Measurements from ENCODE around the gene SURF2.
"Not testable (repeated sequence)": the region's sequence is repeated elsewhere in the genome, so short reads cannot be mapped to it uniquely, and the experiment has no call there.

The SURF2 gene

GRCh38 chr9:133356391-133357091 is at the start of gene SURF2, which contains the start of gene SURF1:
Gene SURF2 (plus strand): TSS chr9:133356550. CDS start chr9:133356593, 43 bp downstream.
Gene SURF1 (minus strand): TSS chr9:133356487. CDS start chr9:133356453, 34 bp downstream.
- peak; percentile 91 for DNase-seq

GRCh38 chr9:133307301-133307700 is 49.0 kb upstream of the SURF2 start:
- no peak for DNase-seq

- no peak for DNase-seq
These were observed 46.7 kb upstream of the SURF2 start for GRCh38 chr9:133309608-133310007.

GRCh38 chr9:133315997-133316396 is 40.4 kb upstream of the SURF2 start:
- no peak for DNase-seq

GRCh38 chr9:133317551-133317950 is 38.8 kb upstream of the SURF2 start:
- DNase-seq = not testable (repeated sequence)

GRCh38 chr9:133320421-133320881 is 35.9 kb upstream of the SURF2 start:
- no peak for DNase-seq

- DNase-seq = no peak
These were observed 34.9 kb upstream of the SURF2 start for GRCh38 chr9:133321411-133321935.

GRCh38 chr9:133322701-133323100 is 33.6 kb upstream of the SURF2 start:
- DNase-seq = no peak

GRCh38 chr9:133323211-133323610 is 33.1 kb upstream of the SURF2 start:
- no peak for DNase-seq

DNA sequence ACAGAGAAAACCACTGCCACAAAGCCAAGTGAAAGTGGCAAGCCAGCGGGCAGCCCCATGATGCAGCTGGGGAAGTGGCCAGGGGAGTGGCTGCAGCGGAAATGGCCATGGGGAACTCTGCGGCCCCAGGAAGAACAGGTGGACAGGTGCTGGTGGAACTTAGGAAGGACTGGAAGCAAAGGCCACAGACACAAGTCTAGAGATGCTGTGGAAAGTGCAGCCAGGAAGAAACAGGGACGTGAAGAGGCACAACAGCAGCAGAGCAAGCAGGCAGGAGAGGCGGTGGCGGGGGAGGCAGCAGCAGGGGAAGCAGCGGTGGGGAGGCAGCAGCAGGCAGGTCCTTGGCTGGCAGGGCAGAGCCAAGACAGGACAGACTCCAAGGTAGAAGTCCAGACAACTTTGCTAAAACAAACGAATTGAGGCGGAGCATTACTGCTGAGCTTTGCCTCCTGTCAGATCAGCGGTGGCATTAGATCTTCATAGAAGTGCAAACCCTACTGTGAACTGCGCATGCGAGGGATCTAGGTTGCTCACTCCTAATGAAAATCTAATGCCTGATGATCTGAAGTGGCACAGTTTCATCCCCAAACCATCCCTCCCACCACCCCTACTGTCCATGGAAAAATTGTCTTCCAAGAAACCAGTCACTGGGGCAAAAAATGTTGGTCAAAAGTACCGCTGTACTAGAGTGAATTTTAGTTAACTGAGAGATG is 32.2 kb upstream of the SURF2 start:
- no peak for DNase-seq

GRCh38 chr9:133327021-133327420 is 29.3 kb upstream of the SURF2 start:
- not testable (repeated sequence) for DNase-seq

GRCh38 chr9:133327834-133328484 is 28.4 kb upstream of the SURF2 start:
- DNase-seq = no peak

DNA sequence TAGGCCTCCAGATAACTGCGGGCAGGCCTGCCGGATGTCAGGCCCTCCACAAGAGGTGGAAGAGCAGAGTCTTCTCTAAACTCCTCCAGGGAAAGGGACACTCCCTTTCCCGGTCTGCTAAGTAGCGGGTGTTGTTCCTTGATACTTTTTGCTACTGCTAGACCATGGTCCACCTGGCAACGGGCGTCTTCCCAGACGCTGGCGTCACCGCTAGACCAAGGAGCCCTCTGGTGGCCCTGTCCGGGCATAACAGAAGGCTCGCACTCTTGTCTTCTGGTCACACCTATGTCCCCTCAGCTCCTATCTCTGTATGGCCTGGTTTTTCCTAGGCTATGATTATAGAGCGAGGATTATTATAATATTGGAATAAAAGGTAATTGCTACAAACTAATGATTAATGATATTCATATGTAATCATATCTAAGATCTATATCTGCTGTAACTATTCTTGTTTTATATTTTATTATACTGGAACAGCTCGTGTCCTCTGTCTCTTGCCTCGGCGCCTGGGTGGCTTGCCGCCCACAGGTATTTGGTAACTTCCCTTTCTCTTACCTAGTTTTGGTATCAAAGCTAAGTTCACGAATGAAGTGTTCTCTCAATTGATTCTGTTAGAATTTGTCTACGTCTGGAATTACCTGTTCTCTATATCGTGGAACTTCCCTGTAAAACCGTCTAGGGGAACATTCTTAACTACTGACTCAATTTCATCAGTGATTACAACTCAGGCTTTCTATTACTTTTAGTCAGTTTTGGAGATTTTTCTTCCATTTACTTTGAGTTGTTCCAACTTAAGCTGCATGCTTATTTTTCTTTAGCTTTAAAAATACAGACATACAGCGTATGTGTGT is 26.8 kb upstream of the SURF2 start:
- DNase-seq = not testable (repeated sequence)

- DNase-seq = no peak
These were observed 25.1 kb upstream of the SURF2 start for GRCh38 chr9:133331221-133331620.

GRCh38 chr9:133331641-133332380 is 24.5 kb upstream of the SURF2 start:
- DNase-seq = no peak

DNA sequence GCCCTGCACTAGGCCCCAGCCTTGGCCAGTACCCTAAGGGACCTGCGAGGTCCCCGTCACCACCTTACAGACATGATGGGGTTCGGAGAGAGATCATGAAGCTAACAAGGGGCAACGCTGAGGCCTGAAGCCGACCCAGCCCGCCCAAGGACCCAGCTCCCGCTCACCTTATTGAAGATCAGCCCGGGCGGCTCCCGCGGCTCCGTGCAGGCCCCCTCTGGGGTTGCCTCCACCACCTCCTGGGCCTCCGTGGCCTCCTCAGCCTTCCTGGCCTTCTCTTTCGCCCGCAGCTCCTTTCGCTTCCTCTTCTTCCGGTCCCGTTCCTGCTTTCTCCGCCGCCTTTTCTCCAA is 24.0 kb upstream of the SURF2 start:
- DNase-seq = no peak

- DNase-seq = no peak
These were observed 23.3 kb upstream of the SURF2 start for GRCh38 chr9:133333011-133333410.

DNA sequence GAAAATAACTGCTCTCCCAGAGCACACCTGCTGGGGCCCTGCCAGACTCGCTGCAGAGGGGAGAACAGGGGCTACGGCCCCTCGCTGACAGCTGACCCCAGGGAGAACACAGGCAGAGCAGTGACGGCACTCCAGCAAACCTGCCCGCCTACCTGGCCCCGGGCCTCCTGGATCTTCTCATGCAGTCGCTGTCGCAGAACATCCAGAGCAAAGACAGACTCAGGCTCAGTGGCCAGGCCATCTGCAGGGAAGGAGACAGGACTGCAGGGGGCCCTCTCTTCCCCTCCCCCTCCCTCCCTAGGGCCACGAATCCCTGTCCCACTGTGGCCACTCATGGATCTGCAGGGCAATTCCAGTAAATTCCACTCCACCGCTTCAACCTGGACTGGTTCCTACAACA is 22.8 kb upstream of the SURF2 start:
- DNase-seq = no peak

DNA sequence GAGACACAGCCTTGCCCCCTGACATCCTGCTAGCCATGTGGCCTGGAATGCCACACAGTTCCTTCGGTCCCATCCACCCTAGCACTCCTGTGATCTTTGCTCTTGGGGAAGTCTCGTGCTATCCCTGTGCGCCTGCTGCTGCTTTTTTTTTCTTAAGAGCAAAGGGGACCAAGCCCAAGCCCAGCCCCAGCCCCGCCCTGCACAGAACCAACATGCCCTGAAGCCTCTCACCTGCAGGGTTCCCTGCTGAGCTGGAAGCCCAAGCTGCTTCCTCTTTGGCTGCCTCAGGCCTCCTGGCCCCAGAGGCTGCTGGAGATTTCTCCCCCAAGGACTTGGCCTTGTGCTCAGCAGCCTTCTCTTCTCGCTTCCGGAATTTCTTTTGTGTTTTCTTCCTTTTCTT is 22.2 kb upstream of the SURF2 start:
- no peak for DNase-seq

DNA sequence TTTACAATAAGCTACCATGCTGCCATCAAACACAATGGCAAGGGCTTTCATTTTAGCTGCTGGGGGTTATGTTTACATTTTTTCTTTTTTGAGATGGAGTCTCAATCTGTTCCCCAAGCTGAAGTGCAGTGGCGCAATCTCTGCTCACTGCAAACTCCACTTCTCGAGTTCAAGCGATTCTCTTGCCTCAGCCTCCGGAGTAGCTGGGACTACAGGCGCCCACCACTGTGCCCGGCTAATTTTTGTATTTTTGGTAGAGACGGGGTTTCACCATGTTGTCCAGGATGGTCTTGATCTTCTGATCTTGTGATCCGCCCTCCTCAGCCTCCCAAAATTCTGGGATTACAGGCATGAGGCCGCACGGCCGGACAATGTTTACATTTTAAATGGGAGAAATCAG is 21.5 kb upstream of the SURF2 start:
- not testable (repeated sequence) for DNase-seq

DNA sequence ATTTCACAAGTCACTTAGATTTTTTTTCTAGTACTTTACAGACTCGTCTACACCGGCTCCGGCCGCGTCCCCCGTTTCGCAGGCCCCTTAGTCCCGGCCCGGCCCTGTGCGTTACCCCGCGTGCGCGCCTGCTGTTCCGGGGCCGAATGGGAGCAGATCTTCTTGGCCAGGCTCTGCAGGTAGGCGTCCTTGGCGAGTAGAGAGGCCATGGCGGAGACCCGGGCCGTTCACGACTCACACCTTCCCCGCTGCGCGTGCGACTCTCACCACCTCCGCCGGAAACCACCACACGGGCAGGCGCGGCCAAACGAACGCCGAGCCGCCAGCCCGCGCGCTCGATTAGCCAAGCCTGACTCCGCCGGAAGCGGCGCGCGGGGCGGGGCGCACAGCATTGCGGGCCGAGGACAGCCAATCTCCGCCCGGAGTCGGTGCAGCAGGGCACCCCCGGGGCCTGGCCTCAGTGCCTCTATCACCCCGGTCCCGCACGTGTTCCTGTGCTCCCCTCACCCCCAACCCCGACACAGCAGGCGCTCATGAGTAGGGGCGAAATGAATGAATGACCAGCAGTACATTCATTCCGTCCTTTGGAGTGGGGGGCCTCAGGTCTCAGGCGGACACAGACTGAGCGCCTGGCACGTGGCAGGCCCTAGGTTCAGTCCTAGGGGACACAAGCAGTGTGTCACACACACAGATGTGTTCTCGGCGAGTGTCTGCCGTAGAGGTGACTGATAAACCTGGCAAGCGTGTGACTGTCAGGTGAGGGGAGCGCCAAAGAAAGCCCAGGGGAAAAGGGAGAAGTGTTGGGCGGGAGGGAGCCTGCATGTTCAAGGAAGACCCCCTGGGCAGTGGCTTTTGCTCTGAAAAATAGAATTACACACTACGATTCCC is 20.2 kb upstream of the SURF2 start, which contains the start of gene SURF6:
TSS of gene SURF6 (minus strand) at position 265 of the 888 bp plus-strand sequence. CDS start at position 209, 56 bp downstream.
- DNase-seq = peak; percentile 96

Measured in activated CD4-positive, CD25-positive, alpha-beta regulatory T cell treated with anti-CD3 and anti-CD28 coated beads, Interleukin-2, amount 50 U/mL, for 72 hours (primary cell).